ENCODE measurements around the gene TNFRSF14. TPM values are rescaled to one million over a fixed set of nuclear protein-coding genes. Genes with fewer than 3 reads are reported as not detected.

Gene TNFRSF14
- total and polyA plus RNA-seq, 9 of the 15 experiments (the other 6 are each of a cell fraction or from before 2014, with no cell fraction given), result 0.11 to 2.3 (median 0.68) TPM; not detected in 2

DNA sequence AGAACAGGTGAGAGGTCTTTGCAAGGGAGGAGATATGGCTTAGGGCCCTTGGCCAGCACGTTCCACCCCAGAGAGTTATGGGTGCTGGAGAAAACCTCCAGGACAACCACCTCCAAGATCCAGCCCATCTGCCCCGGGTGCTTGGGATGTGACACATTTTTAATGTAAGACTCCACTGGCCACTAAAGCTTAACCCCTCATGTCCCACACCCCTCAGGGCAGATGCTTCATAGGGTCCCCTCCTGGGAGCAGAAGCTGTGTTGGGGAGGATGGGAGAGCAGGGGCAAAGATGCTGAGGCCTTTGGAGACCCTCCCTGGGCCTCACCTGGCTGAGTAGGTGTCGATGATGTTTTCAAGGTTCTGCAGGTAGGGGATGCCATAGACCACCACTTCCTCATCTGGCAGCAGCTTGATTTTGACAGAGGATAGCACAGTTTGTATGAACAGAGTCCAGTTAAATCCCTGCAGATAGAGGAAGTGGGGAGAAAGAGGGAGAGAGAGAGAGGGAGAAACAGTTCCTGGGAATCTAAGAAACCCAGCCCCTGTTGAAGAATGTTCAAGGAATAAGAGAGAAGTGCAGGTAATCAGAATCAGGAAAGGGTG is 42.3 kb downstream of the TNFRSF14 start:
- no peaks in the 10 kb centered on the region for H3K36me3 ChIP-seq (ENCODE audit: control insufficient read depth, insufficient read depth, low read length)
- H3K9ac ChIP-seq (ENCODE audit: insufficient read depth in 1 of 2, low read depth in 2 of 2, low read length in 2 of 2), result no peak overlapping the region; a peak in 1 of 4 replicates
- DNase-seq (ENCODE audit: extremely low read depth in 1 of 4, low spot score in 3 of 4) (no peak), FAIRE-seq (no peak), ATAC-seq (no peak)
- intact Hi-C loops (cut with micrococcal nuclease) (no loop called here), in situ Hi-C loops (cut with MboI) (no loop called here)
- H2AFZ ChIP-seq (ENCODE audit: low read depth, low read length), result no peak overlapping the region
- H3K27me3 ChIP-seq (ENCODE audit: control insufficient read depth in 2 of 2, insufficient read depth in 2 of 2, low read length in 2 of 2), result peaks cover 34 to 69% of the 10 kb centered on the region in 2 experiments; a peak in 4 of 5 replicates
- CTCF ChIA-PET (ENCODE audit: low intra/inter-chr PET ratio), result no interaction called here
- no peak overlapping the region for H3K27ac ChIP-seq (ENCODE audit: extremely low read depth, low read depth, low read length)
- H4K20me1 ChIP-seq (replicated peaks; ENCODE audit: control insufficient read depth, insufficient read depth, low read length), result 0 out of 2 replicates have a peak, but pooled peaks cover 15% of the 10 kb centered on the region
- no peaks in the 10 kb centered on the region for H3K9me3 ChIP-seq (replicated peaks; ENCODE audit: control insufficient read depth, insufficient read depth, low read depth, low read length)
- no peak overlapping the region for H3K4me2 ChIP-seq (ENCODE audit: insufficient read depth, low read length)
- 0% methylated on average over 3 of the region's 3 CpGs for WGBS (ENCODE audit: insufficient coverage, low coverage, missing lambda C conversion rate)
- H3K4me3 ChIP-seq, result no peak overlapping the region
- no peaks in the 10 kb centered on the region for H3K79me2 ChIP-seq (ENCODE audit: control insufficient read depth, insufficient read depth, low read length)
- POLR2A ChIA-PET, result interaction anchor here (0.6 kb wide), 1 partner anchor 92 kb away, joined by 3 read pairs; no protein-coding TSS in a partner anchor
- no peaks in the 10 kb centered on the region for H3K9me1 ChIP-seq (ENCODE audit: control insufficient read depth, insufficient read depth, low read length)
- TF ChIP-seq RFX7 (CRISPR knock-in tag; IDR thresholded peaks at IDR 0.05), result no peak
- TF ChIP-seq, protein P1, sequence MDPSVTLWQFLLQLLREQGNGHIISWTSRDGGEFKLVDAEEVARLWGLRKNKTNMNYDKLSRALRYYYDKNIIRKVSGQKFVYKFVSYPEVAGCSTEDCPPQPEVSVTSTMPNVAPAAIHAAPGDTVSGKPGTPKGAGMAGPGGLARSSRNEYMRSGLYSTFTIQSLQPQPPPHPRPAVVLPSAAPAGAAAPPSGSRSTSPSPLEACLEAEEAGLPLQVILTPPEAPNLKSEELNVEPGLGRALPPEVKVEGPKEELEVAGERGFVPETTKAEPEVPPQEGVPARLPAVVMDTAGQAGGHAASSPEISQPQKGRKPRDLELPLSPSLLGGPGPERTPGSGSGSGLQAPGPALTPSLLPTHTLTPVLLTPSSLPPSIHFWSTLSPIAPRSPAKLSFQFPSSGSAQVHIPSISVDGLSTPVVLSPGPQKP (CRISPR knock-in tag; IDR thresholded peaks at IDR 0.05), result no peak
- no peak for TF ChIP-seq ATF1 (CRISPR knock-in tag; IDR thresholded peaks at IDR 0.05)
- no peak for TF ChIP-seq ATF1 (tag; IDR thresholded peaks at IDR 0.05)
- TF ChIP-seq HSF4 (CRISPR knock-in tag; IDR thresholded peaks at IDR 0.05; ENCODE audit: borderline replicate concordance), result no peak
- no peak for TF ChIP-seq SMC3 (conservative IDR thresholded peaks at IDR 0.05; ENCODE audit: insufficient read depth, low read depth, low read length)
- TF ChIP-seq, protein P2, sequence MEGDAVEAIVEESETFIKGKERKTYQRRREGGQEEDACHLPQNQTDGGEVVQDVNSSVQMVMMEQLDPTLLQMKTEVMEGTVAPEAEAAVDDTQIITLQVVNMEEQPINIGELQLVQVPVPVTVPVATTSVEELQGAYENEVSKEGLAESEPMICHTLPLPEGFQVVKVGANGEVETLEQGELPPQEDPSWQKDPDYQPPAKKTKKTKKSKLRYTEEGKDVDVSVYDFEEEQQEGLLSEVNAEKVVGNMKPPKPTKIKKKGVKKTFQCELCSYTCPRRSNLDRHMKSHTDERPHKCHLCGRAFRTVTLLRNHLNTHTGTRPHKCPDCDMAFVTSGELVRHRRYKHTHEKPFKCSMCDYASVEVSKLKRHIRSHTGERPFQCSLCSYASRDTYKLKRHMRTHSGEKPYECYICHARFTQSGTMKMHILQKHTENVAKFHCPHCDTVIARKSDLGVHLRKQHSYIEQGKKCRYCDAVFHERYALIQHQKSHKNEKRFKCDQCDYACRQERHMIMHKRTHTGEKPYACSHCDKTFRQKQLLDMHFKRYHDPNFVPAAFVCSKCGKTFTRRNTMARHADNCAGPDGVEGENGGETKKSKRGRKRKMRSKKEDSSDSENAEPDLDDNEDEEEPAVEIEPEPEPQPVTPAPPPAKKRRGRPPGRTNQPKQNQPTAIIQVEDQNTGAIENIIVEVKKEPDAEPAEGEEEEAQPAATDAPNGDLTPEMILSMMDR (IDR thresholded peaks at IDR 0.05 in 2 of 3, conservative IDR thresholded peaks at IDR 0.05 in 1 of 3; ENCODE audit: insufficient read depth in 2 of 3, low read depth in 1 of 3, low read length in 3 of 3), result peak in 1 of 3 experiments; percentile 35; a peak in 2 of 6 replicates
- TF ChIP-seq MYC (IDR thresholded peaks at IDR 0.05; ENCODE audit: low read depth, low read length), result no peak
- TF ChIP-seq MYC (CRISPR knock-in tag; IDR thresholded peaks at IDR 0.05; ENCODE audit: borderline replicate concordance, low read depth), result no peak
- TF ChIP-seq SPI1 (IDR thresholded peaks at IDR 0.05; ENCODE audit: borderline replicate concordance, low read depth, low read length), result peak; percentile 69; the same call in 1 of the 2 replicates
- TF ChIP-seq BRCA1 (IDR thresholded peaks at IDR 0.05), result no peak
- TF ChIP-seq BRCA1 (CRISPR knock-in tag; IDR thresholded peaks at IDR 0.05), result no peak
- TF ChIP-seq MYNN (IDR thresholded peaks at IDR 0.05), result no peak
- TF ChIP-seq MYNN (CRISPR knock-in tag; IDR thresholded peaks at IDR 0.05), result no peak
- no TSS peak for BruUV-seq (replicated peaks)
- H3K4me1 ChIP-seq (replicated peaks in 1 of 2; ENCODE audit: control insufficient read depth in 2 of 2, insufficient read depth in 2 of 2, low read length in 2 of 2), result peaks cover 0 to 50% of the 10 kb centered on the region in 2 experiments; a peak in 2 of 5 replicates
